H9 (cell line): ENCODE measurements around the gene IMMP2L. TPM values are rescaled to one million over a fixed set of nuclear protein-coding genes. Genes with fewer than 3 reads are reported as not detected.

Experiments
- DNase-seq: peaks from one replicate; pipeline ENCODE4 v3.0.0-alpha.2; 2017
- H2AFZ ChIP-seq: one replicate; pipeline ENCODE4 v1.6.1; 2013; ENCODE audit warnings: mild to moderate bottlenecking, low read length, control low read depth, moderate library complexity
- H2AK5ac ChIP-seq: 2 replicates; pipeline ENCODE4 v1.6.1; 2013; ENCODE audit warnings: low read length, control low read depth, mixed read lengths; ENCODE audit not compliant: insufficient read length
- H2BK120ac ChIP-seq: one replicate; pipeline ENCODE4 v1.6.1; 2013; ENCODE audit warnings: low read depth, mild to moderate bottlenecking, low read length, control low read depth, inconsistent platforms; ENCODE audit not compliant: poor library complexity, severe bottlenecking
- H2BK12ac ChIP-seq: 2 replicates; pipeline ENCODE4 v1.6.1; 2013; ENCODE audit warnings: low read length, control low read depth, mixed read lengths, low read depth; ENCODE audit not compliant: insufficient read length
- H2BK15ac ChIP-seq: 2 replicates; pipeline ENCODE4 v1.6.1; 2013; ENCODE audit warnings: low read depth, low read length, control low read depth
- H2BK20ac ChIP-seq: one replicate; pipeline ENCODE4 v1.6.1; 2013; ENCODE audit warnings: low read depth, mild to moderate bottlenecking, low read length, control low read depth, inconsistent platforms; ENCODE audit not compliant: poor library complexity, severe bottlenecking
- H2BK5ac ChIP-seq: 2 replicates; pipeline ENCODE4 v1.6.1; 2013; ENCODE audit warnings: low read length, control low read depth, mixed read lengths; ENCODE audit not compliant: insufficient read length
- H3K14ac ChIP-seq: 2 replicates; pipeline ENCODE4 v1.6.1; 2013; ENCODE audit warnings: low read length, control low read depth; ENCODE audit not compliant: insufficient read depth
- H3K18ac ChIP-seq: 2 replicates; pipeline ENCODE4 v1.6.1; 2013; ENCODE audit warnings: low read depth, mild to moderate bottlenecking, mixed read lengths, low read length, control low read depth; ENCODE audit not compliant: insufficient read length
- H3K23ac ChIP-seq: 2 replicates; pipeline ENCODE4 v1.6.1; 2013; ENCODE audit warnings: low read length, control low read depth, mixed read lengths, low read depth; ENCODE audit not compliant: insufficient read length
- H3K23me2 ChIP-seq: 2 replicates; pipeline ENCODE4 v1.6.1; 2013; ENCODE audit warnings: low read depth, mild to moderate bottlenecking, mixed read lengths, low read length, control low read depth; ENCODE audit not compliant: insufficient read length, poor library complexity, severe bottlenecking
- H3K27ac ChIP-seq: 2 replicates; pipeline ENCODE4 v1.5.1; 2013; ENCODE audit warnings: low read length, control low read depth, mixed read lengths, low read depth; ENCODE audit not compliant: insufficient read length
- H3K27me3 ChIP-seq: 2 replicates; pipeline ENCODE4 v1.6.1; 2013; ENCODE audit warnings: low read length, control low read depth, inconsistent platforms; ENCODE audit not compliant: insufficient read depth
- H3K4ac ChIP-seq: 2 replicates; pipeline ENCODE4 v1.6.1; 2013; ENCODE audit warnings: low read depth, mild to moderate bottlenecking, control low read depth, inconsistent platforms, low read length, moderate library complexity
- H3K4me1 ChIP-seq: 2 replicates; pipeline ENCODE4 v1.6.1; 2013; ENCODE audit warnings: low read length, control low read depth, inconsistent platforms; ENCODE audit not compliant: insufficient read depth
- H3K4me2 ChIP-seq: 2 replicates; pipeline ENCODE4 v1.6.1; 2013; ENCODE audit warnings: low read length, control low read depth, mixed read lengths; ENCODE audit not compliant: insufficient read length, insufficient read depth
- H3K56ac ChIP-seq: 2 replicates; pipeline ENCODE4 v1.6.1; 2013; ENCODE audit warnings: low read depth, mild to moderate bottlenecking, mixed read lengths, low read length, control low read depth; ENCODE audit not compliant: insufficient read length
- H3K79me1 ChIP-seq: 2 replicates; pipeline ENCODE4 v1.6.1; 2013; ENCODE audit warnings: low read depth, mild to moderate bottlenecking, moderate library complexity, low read length, control low read depth, inconsistent platforms; ENCODE audit not compliant: insufficient read depth, poor library complexity, severe bottlenecking
- H3K79me2 ChIP-seq: 2 replicates; pipeline ENCODE4 v1.6.1; 2013; ENCODE audit warnings: low read length, control low read depth, inconsistent platforms; ENCODE audit not compliant: insufficient read depth
- H3K9ac ChIP-seq: 2 replicates; pipeline ENCODE4 v1.6.1; 2013; ENCODE audit warnings: low read length, control low read depth, mixed read lengths; ENCODE audit not compliant: insufficient read length; ENCODE audit errors: extremely low read depth
- H3K9me3 ChIP-seq: one replicate; pipeline ENCODE4 v1.6.1; 2013; ENCODE audit warnings: low read depth, low read length, inconsistent platforms; ENCODE audit not compliant: control insufficient read depth
- H3T11ph ChIP-seq: one replicate; pipeline ENCODE4 v1.6.1; 2013; ENCODE audit warnings: mild to moderate bottlenecking, low read length, control low read depth, inconsistent platforms
- H4K20me1 ChIP-seq: one replicate; pipeline ENCODE4 v1.6.1; 2013; ENCODE audit not compliant: control insufficient read depth, insufficient read length, insufficient read depth
- H4K5ac ChIP-seq: 2 replicates; pipeline ENCODE4 v1.6.1; 2013; ENCODE audit warnings: low read depth, mild to moderate bottlenecking, mixed read lengths, low read length, control low read depth; ENCODE audit not compliant: insufficient read length
- H4K8ac ChIP-seq: replicated peaks from 2 replicates; pipeline ENCODE4 v1.6.1; 2013; ENCODE audit warnings: low read length, control low read depth, mixed read lengths, low read depth; ENCODE audit not compliant: insufficient read length
- H4K91ac ChIP-seq: 2 replicates; pipeline ENCODE4 v1.6.1; 2013; ENCODE audit warnings: low read depth, mild to moderate bottlenecking, moderate library complexity, mixed read lengths, low read length, control low read depth; ENCODE audit not compliant: insufficient read length
- H3K27ac Mint-ChIP-seq, 3 experiments: 2 replicates in 2 of 3; 3 replicates in 1 of 3; pipeline ENCODE4 v1.8.0; 2020 to 2021; ENCODE audit warnings: mixed read lengths in 3 of 3, mild to moderate bottlenecking in 1 of 3, moderate library complexity in 1 of 3
- H3K27me3 Mint-ChIP-seq: 2 replicates; pipeline ENCODE4 v1.8.0; 2021; ENCODE audit warnings: low read depth, mild to moderate bottlenecking, moderate library complexity, mixed read lengths
- H3K36me3 Mint-ChIP-seq, 3 experiments: 2 replicates in 2 of 3; 3 replicates in 1 of 3; pipeline ENCODE4 v1.8.0; 2020 to 2021; ENCODE audit warnings: low read depth in 3 of 3, mixed read lengths in 3 of 3; ENCODE audit not compliant: insufficient read depth in 1 of 3
- H3K4me1 Mint-ChIP-seq, 2 experiments: 2 replicates each; pipeline ENCODE4 v1.8.0; 2020; ENCODE audit warnings: mixed read lengths in 2 of 2
- H3K4me3 Mint-ChIP-seq, 2 experiments: 2 replicates in 1 of 2; 3 replicates in 1 of 2; pipeline ENCODE4 v1.8.0; 2020 to 2021; ENCODE audit warnings: mild to moderate bottlenecking in 2 of 2, mixed read lengths in 2 of 2, moderate library complexity in 1 of 2
- H3K9me3 Mint-ChIP-seq, 2 experiments: 2 replicates in 1 of 2; 3 replicates in 1 of 2; pipeline ENCODE4 v1.8.0; 2020; ENCODE audit warnings: mild to moderate bottlenecking in 2 of 2, mixed read lengths in 2 of 2, moderate library complexity in 1 of 2
- WGBS: extraction: QIAGEN DNeasy Blood & Tissue Kit; methylation state at CpG from one replicate; pipeline ENCODE4 v1.1.7; 2013; ENCODE audit warnings: missing lambda C conversion rate, low lambda C conversion rate, mixed read lengths; ENCODE audit not compliant: insufficient read length; ENCODE audit errors: extremely low coverage; 5-methylcytosine and 5-hydroxymethylcytosine counted together
- total RNA-seq: library from RNA; stranded (reverse); gene quantifications from 2 replicates; pipeline ENCODE4 v1.2.1, GENCODE V29; 2021
- TF ChIP-seq, protein P1 (sequence below): fragments of 200-600 bp; sonication (generic); conservative IDR thresholded peaks from 3 replicates; pipeline ENCODE4 v1.8.0; 2021; ENCODE audit warnings: antibody characterized with exemption, mild to moderate bottlenecking

Gene IMMP2L
- total RNA-seq, 1 experiment from 2014 or later = 14.7 TPM

DNA sequence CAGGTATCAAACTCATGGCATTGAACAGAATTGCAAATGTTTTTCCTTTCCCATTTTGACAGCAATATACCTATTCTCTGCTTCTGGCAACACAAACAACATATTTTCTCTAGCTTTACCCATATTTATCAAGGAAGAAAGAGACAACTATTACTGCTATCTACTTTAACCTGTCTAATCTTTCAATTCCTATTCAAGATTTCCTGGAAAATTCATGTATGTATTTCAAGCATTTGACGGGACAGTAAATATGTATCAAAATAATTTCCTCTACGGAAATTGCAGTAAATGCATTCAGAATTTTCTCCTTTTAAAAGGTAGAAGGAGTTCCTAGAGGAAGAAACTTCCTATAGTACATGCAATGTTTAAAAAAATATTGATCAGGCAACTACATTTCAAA, 650.7 kb downstream of the IMMP2L start:
- H3K4me1 Mint-ChIP-seq = no peaks in the 10 kb centered on the region
- no peaks in the 10 kb centered on the region for H4K20me1 ChIP-seq
- no peak overlapping the region for H2BK20ac ChIP-seq
- no peak overlapping the region for H2AFZ ChIP-seq
- H3K79me2 ChIP-seq = no peaks in the 10 kb centered on the region
- no peaks in the 10 kb centered on the region for H3K79me1 ChIP-seq
- H2BK15ac ChIP-seq = no peak overlapping the region
- H3K27ac Mint-ChIP-seq = no peak overlapping the region
- no peak overlapping the region for H3K23ac ChIP-seq
- H4K91ac ChIP-seq = no peak overlapping the region
- H3K27ac ChIP-seq = no peak overlapping the region
- no peak overlapping the region for H3K4ac ChIP-seq
- H3K9me3 ChIP-seq = no peaks in the 10 kb centered on the region
- H2AK5ac ChIP-seq = no peak overlapping the region
- H4K8ac ChIP-seq = no peak overlapping the region
- H2BK12ac ChIP-seq = no peak overlapping the region
- no peaks in the 10 kb centered on the region for H3K23me2 ChIP-seq
- no peak overlapping the region for H3K56ac ChIP-seq
- H3K4me1 ChIP-seq = no peaks in the 10 kb centered on the region
- H3K9ac ChIP-seq = no peak overlapping the region
- no peak for DNase-seq
- no peak overlapping the region for H2BK120ac ChIP-seq
- H3K27me3 Mint-ChIP-seq = no peaks in the 10 kb centered on the region
- no CpG with 5 or more reads among the region's 2 CpGs for WGBS
- no peak overlapping the region for H3K14ac ChIP-seq
- TF ChIP-seq, protein P1, sequence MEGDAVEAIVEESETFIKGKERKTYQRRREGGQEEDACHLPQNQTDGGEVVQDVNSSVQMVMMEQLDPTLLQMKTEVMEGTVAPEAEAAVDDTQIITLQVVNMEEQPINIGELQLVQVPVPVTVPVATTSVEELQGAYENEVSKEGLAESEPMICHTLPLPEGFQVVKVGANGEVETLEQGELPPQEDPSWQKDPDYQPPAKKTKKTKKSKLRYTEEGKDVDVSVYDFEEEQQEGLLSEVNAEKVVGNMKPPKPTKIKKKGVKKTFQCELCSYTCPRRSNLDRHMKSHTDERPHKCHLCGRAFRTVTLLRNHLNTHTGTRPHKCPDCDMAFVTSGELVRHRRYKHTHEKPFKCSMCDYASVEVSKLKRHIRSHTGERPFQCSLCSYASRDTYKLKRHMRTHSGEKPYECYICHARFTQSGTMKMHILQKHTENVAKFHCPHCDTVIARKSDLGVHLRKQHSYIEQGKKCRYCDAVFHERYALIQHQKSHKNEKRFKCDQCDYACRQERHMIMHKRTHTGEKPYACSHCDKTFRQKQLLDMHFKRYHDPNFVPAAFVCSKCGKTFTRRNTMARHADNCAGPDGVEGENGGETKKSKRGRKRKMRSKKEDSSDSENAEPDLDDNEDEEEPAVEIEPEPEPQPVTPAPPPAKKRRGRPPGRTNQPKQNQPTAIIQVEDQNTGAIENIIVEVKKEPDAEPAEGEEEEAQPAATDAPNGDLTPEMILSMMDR = no peak
- H3K4me3 Mint-ChIP-seq = no peak overlapping the region
- no peak overlapping the region for H4K5ac ChIP-seq
- no peak overlapping the region for H3K18ac ChIP-seq
- H2BK5ac ChIP-seq = no peak overlapping the region
- H3T11ph ChIP-seq = no peak overlapping the region
- H3K27me3 ChIP-seq = no peaks in the 10 kb centered on the region
- no peak overlapping the region for H3K4me2 ChIP-seq
- H3K9me3 Mint-ChIP-seq = no peaks in the 10 kb centered on the region
- H3K36me3 Mint-ChIP-seq = no peaks in the 10 kb centered on the region
